T follicular helper cell (primary cell): ENCODE data around the gene C1D.
"Not testable (repeated sequence)": the region's sequence is repeated elsewhere in the genome, so short reads cannot be mapped to it uniquely, and the experiment has no call there.

Source experiments
- DNase-seq: peaks from one replicate; pipeline ENCODE4 v3.0.0-alpha.2; 2020; ENCODE audit warnings: low read depth

C1D gene

GRCh38 chr2:67999332-67999731 lies 63.5 kb downstream of the C1D start:
- no peak for DNase-seq

GRCh38 chr2:67997903-67998302 lies 64.9 kb downstream of the C1D start:
- DNase-seq, result no peak

- DNase-seq, result no peak
Measured at GRCh38 chr2:67997528-67997900, 65.3 kb downstream of the C1D start.

- no peak for DNase-seq
Measured at GRCh38 chr2:67996772-67997527, 65.9 kb downstream of the C1D start.

GRCh38 chr2:67994716-67995115 lies 68.1 kb downstream of the C1D start:
- no peak for DNase-seq

GRCh38 chr2:67994069-67994468 lies 68.7 kb downstream of the C1D start:
- DNase-seq, result not testable (repeated sequence)

- DNase-seq, result no peak
Measured at GRCh38 chr2:67993329-67993728, 69.5 kb downstream of the C1D start.

- no peak for DNase-seq
Measured at GRCh38 chr2:67991456-67991855, 71.3 kb downstream of the C1D start.
